ENCODE measurements around the gene P2RX3.
"Not testable (repeated sequence)": the region's sequence is repeated elsewhere in the genome, so short reads cannot be mapped to it uniquely, and the experiment has no call there.

The P2RX3 gene

DNA sequence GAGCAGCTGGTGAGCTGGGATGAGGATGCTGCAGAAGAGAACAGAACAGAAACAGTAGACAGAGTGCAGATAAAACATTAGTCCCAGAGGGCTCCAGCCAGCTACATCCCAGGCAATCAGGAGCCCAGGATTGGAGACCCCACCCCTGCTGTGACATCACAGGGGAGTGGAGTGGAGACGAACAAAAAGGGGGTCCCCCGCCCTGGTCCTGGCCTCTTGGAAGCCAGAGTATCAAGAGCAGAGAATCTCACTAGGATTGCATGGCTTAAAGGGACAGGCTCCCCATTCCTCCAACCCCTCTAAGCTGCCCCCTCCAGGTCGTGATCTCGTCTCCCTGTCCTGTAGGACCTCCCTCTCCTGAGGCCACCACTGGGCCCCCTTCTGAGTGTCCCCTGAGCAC lies at the start of gene P2RX3:
Gene P2RX3 (plus strand): TSS at position 211 of the 400 bp plus-strand sequence. CDS start 199 bp downstream, outside the sequence.
- DNase-seq = no peak

DNA sequence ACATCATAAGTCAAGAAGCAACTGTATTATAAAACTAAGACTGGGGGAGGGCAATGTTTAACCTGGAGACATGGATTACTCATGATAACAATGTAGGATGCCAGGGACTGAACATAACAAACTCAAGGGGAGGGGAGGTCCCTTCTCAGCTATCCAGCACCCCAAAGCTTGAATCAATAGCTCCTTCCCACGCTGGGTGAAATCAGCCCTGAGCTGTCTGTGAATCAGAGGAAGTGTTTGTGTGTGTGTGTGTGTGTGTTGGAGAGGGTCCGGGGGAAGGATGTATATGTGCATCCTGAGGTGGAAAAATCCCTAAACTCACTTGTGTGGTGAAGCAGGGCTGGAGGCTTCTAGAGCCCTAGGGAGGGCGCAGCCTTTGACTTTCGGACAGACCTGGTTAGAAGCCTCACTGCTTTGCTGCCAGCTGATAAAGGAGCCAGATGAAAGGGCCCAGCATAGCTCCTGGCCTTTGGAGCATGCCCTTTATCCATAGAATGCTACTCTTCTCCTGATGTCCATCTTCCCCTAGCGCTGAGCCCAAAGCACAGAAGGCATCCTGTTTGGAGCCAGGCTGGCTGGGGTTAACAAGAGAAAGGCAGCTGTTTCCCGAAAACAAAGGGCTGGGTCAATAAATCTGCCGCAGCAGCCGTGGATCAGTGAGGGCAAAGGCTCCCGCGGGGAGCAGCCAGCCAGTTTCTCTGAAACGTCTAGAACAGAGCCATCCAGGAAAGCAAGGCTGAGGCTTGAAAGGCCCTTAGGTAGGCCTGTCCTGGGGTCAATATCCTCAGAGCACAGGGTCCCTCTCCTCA lies 49.2 kb upstream of the P2RX3 start:
- no peak for DNase-seq

DNA sequence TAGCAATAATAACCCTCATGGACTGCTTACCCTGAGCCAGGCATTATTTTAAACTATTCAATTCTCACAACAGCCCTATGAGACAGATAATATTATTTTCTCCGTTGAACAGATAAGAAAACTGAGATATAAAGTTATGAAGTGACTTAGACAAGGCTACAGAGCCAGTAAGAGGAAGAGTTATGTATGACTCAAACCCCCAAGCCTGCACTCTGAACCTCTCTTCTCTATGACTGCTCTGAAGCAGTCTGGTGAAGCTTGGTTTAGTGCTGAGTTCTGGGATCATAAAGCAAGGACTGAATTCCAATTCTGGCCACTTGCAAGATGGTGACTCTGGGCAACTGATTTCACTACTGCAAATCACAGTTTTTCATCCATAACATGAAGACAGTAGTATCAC lies 47.9 kb upstream of the P2RX3 start:
- DNase-seq = no peak

DNA sequence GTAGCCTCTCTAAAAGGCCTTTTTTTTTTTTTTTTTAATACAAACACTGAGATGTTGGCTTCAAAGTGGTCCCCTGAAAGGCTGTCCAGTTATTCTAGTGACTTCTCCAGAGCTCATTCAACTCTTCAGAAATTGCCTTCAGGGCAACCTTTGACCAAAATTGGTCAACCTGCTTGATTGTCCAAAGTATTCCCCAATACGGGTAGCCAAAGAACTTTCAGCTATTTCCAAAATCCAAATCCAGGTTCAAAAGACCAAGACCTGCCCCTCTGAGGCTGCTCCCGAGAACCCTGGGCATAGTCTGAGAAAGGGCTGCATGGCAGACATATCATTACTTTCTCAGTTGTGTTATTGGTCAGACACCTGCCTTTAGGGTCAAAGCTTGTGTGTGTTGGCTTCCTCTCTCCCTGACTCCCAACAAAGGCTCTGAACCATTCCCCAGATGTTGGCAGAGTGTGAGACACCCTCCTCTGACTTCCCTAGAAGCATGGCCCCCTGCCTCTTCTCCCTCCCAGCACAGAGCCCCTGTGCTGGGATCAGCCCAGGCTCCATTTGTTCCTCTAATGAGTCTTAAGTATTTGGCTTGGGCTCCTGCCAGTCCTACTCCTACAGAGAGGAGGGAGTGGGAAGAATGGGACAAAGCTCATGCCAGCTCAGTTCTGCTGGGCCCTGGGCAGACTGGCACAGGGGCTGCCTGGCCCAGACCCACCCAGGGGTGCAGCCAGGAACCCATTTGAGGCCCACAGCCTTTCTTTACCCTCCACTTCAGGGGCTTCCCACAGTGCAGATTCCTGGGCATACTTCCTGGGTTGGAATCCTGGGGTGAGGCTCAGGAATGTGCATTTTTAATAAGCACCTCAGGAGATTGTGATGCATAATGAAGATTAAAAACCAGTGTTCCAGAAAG lies 43.7 kb upstream of the P2RX3 start:
- DNase-seq = no peak

DNA sequence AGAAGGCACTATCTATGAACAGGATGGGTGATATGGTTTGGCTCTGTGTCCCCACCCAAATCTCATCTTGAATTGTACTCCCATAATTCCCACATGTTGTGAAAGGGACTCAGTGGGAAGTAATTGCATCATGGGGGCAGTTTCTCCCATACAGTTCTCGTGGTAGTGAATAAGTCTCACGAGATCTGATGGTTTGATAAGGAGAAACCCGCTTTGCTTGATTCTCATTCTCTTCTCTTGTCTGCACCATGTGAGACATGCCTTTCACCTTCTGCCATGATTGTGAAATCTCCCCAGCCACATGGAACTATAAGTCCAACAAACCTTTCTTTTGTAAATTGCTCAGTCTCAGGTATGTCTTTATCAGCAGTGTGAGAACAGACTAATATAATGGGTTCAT lies 41.9 kb upstream of the P2RX3 start:
- DNase-seq = not testable (repeated sequence)

DNA sequence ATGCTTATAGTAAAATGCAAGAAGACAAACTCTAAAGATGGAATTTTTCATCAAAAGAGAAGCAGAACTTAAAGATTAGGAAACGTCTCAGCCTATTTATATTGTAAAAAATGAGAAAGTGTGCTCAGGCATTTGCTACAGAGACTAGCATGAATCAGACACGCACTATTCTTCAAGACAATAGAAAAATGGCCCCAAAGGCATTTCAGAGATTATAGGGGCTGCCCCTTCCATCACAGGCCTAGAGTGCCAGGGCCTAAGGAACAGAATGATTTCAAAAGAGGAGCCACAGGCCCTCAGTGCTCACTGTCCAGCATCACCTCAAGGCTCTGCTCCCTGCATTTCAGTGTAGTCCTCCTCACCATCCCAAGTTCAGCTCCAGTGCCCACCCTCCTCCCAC lies 40.9 kb upstream of the P2RX3 start:
- DNase-seq = no peak

DNA sequence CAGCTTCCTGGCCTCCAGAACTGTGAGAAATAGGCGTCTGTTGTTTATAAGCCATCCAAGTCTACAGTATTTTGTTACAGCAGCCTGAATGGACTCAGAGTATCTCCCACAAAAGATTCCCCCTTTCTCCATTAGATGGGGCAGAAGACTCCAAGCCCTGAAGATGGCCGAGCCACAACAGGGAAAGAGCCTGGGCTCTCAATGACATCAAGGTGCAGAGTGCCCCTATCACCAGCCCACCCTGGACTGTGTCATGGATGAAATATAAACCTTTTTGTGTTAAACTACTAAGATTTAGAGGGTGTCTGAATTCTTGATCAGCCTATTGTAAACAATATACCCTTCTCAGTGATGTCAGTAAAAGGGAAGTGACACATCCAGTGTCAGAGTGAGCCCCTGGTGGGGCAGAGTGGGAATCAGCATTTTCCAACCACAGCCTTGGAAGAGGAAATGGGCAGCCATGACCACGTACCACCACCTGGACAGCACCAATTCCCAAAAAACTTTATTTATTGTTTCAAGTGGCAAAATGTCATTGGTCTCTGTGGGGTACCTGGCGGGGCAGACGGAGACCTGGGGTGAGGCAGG lies 38.9 kb upstream of the P2RX3 start:
- no peak for DNase-seq

DNA sequence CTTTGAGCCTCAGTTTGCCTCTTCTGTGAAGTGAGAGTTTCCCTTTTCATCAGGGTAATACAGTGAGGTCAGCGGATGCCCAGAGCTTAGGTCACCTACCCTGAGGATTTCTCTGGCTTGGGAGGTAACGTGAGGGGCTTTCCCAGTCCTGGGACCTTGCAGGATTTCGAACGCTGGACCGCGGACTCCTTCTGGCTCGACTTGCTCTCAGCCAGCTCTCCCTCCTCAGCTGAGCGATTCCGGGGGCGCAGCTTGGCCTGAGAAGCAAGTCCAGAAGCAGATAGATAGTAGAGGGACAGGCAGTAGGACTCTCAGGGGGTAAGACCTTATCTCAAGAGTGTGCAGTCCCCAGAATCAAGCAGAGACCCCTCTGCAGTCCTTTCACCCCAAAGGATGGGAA lies 37.4 kb upstream of the P2RX3 start:
- DNase-seq = no peak

DNA sequence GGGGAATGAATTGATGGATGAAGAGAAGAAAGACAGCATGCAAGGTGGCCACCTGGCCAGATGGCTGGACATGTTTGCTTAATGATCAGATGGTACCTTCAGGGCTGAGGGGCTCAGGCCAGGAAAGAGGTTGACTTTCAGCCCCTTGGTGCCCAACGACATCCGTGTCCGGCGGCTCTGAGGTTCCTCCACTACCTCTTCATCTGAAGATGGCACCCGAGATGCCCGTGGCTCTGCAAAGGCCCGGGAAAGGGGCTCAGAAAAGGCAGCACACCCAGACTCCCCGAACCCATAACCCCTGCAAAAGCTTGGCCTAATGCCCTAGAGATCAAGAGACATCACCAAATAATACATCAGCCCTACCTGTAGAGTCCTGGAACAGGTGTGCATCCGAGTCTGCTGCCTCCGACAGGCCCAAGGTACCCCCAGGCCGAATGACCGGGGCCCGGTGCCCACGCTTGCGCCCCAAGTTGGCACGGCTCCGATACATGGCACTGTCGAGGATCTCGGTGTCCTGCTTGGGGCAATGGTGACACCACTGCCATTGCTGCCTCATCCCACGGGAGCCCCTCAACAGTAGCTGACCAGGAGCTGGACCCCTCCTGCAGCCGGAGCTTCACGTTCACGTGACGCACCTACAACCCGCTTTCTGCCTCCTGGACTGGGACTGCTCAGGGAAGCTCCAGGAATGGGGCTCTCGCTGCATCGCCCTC lies 36.3 kb upstream of the P2RX3 start:
- no peak for DNase-seq

DNA sequence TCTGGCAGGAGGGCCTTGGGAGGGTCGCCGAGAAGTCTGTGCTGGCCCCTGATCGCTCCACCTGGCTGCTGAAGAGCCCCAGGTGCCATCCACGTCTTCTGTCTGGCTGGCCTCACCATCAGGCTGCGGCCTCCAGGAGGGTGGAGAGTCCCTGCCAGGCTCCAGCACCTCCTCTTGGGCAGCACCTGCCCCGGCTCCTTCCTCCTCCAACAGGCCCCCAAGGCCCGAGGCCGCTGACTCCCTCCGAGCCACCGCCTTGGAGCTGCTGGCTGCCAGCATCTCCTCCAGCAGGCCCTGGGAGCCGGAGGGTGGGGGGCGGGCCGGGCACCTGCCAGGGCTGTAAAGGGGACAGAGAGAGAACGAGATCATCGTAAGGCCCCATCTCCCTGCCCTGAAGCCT lies 35.7 kb upstream of the P2RX3 start:
- DNase-seq = no peak

DNA sequence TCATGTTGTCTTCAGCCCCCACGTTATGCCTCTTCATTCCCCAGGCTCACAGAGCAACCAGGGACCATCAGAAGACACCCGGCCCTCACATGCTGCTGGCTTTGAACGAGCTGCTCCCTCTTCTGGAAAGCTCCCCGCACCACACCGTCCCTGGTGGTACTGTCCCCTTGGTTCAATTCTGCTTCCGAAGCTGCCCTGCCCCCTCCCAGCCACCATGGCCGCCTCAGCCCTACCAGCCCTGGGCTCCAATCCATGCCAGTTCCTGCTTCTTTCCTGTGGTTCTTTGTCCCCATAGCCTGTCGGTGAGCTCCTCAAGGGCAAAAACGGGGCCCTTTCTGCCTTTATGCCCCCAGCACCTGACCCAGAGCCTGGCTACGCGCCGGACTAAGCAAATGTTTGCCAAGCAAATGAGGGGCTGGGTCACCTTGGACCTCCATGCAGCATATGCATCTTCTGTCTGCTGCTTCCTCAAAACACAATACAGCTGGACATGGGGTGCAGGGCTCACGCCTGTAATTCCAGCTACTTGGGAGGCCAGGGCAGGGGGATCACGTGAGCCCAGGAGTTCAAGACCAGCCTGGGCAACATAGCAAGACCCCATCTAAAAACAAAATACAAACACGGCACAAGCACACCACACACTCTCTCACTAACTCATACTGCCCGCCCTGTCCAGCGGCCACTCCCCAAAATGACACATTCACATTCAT lies 34.7 kb upstream of the P2RX3 start:
- no peak for DNase-seq

DNA sequence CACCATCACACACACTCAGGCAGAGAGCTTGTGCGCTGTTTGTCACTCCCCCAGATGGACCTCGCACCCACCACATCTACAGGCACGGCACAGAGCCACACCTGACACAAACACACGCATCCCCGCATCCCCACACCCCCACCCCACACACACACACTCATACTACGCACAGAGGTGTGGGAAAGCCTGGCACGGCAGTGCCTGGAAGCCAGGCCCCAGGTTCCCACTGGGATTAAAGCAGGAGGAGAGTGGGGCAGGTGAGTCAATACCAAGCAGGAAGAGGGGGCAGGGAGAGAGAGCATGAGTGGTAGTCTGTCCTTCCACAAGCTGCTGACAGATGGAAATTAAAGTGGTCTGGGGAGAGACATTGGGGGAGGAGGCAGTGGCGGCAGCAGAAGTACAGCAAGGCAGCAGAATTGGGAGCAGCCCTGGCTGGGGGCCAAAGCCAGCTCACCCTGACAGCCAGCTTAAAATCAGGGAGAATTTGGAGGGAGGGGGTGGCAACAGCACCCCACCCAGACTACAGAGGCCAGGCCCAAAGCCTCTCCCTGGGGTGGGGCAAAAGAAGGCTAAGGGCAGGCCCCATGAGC lies 34.1 kb upstream of the P2RX3 start:
- DNase-seq = no peak

DNA sequence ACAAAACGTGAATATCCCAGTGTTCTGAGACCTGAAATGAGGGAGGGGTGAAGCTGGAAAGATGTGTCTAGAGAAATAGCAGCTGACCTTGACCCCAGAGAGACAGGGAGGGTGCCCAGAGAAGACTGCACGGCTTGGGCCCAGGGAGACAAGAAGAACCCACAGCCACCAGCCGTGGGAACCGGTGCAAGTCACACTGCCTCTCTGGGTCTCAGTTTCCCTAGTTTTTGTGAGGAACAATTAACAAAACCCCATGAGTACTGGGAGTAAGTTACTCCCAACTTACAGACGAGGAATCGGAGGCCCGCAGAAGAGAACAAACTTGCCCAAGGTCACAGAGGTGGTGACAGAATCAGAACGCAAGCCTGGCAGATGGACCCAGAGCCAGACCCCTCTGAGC lies 32.6 kb upstream of the P2RX3 start:
- no peak for DNase-seq

DNA sequence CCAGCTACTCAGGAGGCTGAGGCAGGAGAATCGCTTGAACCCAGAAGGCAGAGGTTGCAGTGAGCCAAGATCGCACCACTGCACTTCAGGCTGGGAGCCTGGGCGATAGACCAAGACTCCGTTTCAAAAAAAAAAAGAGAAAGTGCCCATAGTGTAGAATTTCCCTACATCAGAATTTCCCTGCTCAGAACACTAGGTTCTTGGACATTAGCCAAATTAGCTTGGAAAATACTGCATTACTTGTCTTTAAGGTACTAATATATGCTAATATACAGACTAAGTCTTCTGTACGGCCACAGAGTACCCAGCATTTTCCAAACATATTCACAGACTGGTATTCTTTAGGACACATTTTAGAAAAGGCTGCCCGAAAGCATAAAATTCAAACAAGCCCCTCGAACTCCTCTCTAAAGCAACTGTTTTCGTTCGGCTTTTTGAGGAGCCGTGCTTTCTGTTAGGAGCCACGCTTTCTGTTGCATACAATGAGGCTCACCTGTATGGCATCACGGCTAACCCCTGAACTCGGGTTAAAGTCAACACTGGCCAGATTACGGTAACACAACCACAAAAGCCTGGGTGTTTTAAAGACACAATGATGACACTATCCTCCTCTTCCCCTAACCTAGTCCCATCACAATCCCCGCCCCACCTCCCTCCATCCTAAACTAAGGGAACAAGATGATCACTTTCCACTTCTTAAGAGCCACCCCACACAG lies 31.8 kb upstream of the P2RX3 start:
- DNase-seq = no peak

DNA sequence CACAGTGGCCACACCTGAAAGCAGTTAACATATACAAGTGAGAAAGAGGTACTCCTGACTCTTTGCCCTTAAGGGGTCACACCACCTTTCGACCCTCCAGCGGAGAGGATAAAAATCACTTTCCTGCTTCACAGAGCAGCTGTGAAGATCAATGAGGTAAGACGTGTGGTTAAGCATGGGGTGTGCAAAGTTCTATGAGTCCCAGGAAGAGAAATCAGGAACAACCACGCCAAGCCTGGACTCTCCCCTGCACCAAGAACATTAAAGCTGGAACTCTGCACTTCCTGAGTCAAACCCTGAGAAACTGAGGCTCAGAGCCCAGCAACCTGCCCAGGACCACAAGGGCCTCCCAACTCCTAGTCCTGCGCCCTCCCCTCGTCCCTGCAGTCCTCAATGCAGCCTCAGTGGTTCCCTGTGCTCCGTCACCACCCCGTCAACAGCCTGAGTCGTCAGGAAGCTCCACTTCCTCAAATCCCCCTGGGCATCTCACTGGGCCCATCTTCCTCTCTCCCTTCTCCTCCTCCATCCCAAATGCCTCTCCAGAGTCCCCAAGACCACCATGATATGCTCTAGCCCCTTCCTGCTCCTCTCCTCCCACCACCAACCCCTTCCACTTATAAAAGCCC lies 31.1 kb upstream of the P2RX3 start:
- DNase-seq = no peak

DNA sequence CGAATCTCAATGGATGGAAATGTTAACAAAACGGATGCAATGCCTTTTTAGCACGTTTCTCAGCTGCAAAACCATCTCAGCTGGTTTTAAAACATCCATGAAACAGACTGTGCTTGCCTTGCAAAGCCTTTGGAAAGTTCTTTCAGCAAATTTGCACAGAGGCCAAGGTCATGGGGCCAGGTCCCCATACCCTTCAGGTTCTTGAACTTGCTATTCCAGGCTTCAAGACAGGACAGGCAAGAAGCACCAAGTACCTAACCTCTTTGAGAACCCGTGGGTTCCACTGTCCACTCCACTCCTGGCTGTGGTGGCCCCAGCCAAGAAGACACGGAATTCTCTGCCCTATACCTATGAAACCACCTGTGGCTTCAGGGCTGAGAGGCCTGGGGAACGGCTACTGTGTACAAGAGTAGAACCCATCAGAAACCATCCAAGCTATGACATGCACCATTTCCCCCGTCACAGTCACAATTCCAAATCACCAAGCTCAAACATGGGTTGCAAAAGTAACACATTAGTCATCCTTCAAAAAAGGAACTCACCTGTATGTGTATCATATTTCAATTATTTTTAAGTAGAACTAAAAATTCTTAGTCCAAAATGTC lies 30.4 kb upstream of the P2RX3 start:
- no peak for DNase-seq

DNA sequence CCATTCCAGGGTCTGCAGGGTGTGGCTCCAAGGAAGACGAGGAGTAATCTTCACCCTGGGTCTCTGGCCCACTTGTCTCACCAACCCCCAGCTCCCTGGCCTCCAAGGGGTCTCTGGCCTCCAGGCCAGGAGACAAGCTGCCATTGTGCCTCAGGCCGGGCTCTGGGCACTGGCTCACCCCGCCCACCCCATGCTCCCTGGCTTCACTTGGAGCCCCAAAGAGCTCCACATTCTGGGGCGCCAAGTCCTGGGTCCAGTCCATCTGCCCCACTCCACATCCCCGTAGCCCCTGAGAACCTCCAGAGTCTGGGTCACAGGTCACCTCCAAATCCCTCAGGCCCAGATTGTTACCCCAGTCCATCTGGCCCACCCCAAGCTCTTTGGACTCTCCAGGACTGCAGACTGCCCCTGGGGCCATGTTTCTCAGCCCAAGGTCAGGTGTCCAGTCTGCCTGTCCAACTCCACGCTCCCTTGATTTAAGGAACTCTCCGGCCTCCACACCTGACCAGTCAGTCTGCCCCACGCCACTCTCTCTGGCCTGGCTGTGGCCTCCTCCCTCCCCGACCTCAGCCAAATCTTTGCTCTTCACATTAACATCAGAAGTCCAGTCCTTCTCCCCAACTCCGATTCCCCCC lies 29.6 kb upstream of the P2RX3 start:
- DNase-seq = no peak

DNA sequence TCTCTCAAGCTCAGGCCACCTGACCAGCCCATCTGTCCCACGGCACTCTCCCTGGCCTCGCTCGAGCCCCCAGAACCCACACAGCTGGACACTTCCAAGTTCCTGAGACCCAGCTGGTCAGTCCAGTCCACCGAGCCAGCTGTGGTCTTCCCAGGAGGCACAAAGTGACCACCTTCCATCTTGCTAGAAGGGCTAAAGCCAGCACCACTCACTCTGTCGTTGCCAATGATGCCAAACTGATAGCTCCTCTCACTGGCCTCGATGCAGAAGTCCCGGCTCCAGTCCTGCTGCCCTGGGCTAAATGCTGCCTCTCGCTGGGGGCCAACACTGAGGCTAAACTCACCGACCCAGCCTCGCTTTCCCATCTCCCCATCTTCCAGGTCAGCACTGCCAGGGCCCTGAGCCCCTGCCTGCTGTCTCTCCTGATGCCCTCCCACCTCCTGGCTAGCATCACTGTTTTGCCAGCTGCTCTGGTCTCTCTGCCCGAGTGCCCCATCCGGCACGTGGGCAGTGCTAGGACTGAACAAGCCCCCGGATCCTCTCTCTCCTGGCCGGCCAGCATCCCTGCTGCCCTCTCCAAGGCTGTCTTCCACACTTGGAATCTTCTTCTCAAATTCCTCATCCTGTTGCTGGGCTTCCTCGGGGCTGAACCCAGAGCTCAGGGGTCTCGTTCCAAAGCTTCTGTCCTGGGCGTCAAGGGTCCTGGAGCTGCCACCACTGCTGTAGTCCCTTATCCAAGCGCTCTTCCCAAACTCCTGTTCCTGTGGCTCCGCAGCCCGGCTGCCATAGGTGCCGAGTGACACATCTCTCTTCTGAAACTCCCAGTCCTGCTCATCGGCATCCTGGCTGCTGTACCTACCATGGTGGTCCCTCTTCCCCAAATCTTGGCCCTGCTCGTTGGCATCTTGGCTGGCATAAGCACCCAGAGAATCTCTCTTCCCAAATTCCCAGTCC lies 28.8 kb upstream of the P2RX3 start:
- no peak for DNase-seq

DNA sequence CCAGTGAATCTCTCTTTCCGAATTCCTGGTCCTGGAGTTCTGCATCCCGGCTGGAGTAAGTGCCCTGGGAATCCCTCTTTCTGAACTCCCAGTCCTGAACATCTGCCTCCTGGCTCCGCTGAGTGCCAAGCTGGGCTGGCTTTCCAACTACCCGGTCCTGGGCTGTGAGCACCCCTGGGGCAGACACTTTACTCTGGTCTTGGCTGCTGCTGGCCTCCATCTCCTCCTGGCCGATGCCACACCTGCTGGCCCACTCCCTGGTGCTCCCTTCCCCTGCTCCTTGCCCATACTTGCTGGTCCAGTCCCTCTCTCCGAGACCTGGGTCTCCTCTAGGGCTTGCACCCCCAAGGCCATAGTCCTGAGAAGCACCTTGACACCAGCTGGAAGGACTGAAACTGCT lies 28.1 kb upstream of the P2RX3 start:
- DNase-seq = no peak

Data from activated effector memory CD4-positive, alpha-beta T cell treated with anti-CD3 and anti-CD28 coated beads, Interleukin-2, amount 50 U/mL, for 16 hours (primary cell).